Erythroblast (primary cell): ENCODE measurements around the gene PKNOX1.
"Not testable (repeated sequence)": the region's sequence is repeated elsewhere in the genome, so short reads cannot be mapped to it uniquely, and the experiment has no call there.

Experiments used
- DNase-seq, 2 experiments: peaks; one replicate each; lab custom pipeline; 2025; lab: John Stamatoyannopoulos, UW
- GATA1 ChIP-seq: IDR thresholded peaks from 2 replicates; pipeline ENCODE4 v1.6.1; 2011; ENCODE audit warnings: low read depth, mild to moderate bottlenecking, control low read depth, low read length, moderate library complexity
- POLR2A ChIP-seq: IDR thresholded peaks from 2 replicates; pipeline ENCODE4 v1.6.1; 2011; ENCODE audit warnings: mild to moderate bottlenecking, low read length

PKNOX1 gene

DNA sequence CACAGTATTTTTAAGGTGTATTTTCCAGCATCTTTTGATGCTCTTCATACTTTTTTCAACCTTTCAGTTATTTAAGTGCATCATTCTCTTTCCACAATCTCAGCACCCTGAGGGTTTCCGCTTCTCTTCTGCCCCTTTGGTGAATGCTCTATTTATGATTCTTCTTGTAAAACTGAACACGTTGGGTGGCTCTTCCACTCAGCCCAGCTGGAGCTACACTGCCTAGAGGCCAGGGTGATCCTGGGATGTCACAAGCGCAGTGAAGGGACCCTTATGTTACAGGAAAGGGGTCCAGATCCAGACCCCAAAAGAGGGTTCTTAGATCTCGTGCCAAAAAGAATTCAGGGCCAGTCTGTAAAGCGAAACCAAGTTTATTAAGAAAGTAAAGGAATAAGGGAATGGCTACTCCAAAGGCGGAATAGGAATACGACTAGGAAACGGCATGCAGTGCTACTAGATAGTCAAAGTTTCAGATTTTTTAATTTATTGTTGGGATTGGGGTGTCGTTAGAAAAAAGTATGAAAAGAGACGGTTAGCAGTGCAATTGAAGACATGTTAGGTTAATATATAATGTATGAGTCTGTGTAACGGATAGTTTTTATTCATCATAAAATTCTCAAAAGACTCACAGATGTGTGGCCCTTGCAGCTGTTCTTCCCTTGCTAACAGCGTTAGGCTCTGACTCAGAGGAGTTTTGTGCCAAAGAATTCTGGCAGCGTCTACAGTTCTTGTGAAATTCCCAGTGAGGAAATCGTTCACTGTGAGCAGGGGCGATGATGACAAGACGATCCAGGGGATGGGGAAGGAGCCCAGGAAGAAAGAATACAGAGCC is 34.6 kb upstream of the PKNOX1 start:
- no peak for DNase-seq
- TF ChIP-seq GATA1 (no peak), POLR2A (no peak)

DNA sequence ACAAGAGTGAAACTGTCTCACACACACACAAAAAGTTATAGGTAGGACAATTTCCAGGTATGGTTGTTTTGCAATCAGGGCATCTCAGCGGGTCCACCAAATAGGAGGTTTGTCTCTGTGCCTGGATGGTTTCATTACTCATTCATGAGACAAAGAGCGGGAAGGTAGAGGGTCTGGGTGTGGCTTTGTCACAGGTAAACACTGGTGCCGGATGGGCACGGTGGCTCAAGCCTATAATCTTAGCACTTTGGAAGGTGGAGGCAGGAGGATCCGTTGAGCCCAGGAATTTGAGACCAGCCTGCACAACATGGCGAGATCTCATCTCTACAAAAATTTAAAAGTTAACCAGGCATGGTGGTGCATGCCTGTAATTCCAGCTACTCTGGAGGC is 32.7 kb upstream of the PKNOX1 start:
- DNase-seq, result no peak
- no peak for TF ChIP-seq POLR2A
- no peak for TF ChIP-seq GATA1

- TF ChIP-seq POLR2A (no peak), GATA1 (no peak)
- DNase-seq, result no peak
These were observed 32.1 kb upstream of the PKNOX1 start for GRCh38 chr21:42942244-42942643.

- DNase-seq, result not testable (repeated sequence)
These were observed 25.1 kb upstream of the PKNOX1 start for GRCh38 chr21:42949094-42949755.

DNA sequence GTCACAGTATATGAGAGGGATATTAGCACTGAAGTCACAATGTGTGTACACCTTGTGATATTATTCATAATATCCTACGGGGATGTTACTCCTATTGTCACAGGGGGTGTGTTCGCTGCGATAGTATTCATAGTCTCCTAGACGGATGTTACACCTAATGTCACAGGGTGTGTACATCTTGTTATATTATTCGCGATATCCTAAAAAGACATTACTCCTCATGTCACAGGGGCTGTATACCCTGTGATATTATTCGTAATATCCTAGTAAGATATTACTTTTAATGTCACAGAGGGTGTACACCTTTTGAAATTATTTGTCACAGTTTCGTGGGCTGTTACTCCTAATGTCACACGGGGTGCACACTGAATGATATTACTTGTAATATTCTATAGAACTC is 23.2 kb upstream of the PKNOX1 start:
- DNase-seq, result not testable (repeated sequence)

GRCh38 chr21:42956824-42957630 is 17.3 kb upstream of the PKNOX1 start:
- TF ChIP-seq POLR2A, result no peak
- TF ChIP-seq GATA1, result no peak
- no peak for DNase-seq

DNA sequence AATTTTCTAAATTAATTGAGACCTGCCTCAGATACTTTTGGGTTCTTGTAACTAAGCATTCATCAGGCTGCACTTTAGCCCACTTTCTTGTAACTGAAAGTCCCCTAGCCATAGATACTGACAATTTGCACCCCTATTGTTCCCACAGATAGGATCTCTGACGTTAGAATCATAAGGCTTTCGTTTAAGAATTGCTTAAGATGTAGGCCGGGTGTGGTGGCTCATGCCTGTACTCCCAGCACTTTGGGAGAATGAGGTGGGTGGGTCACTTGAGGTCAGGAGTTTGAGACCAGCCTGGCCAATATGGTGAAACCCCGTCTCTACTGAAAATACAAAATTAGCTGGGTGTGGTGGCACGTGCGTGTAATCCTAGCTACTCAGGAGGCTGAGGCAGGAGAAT is 16.2 kb upstream of the PKNOX1 start:
- DNase-seq, result not testable (repeated sequence)

DNA sequence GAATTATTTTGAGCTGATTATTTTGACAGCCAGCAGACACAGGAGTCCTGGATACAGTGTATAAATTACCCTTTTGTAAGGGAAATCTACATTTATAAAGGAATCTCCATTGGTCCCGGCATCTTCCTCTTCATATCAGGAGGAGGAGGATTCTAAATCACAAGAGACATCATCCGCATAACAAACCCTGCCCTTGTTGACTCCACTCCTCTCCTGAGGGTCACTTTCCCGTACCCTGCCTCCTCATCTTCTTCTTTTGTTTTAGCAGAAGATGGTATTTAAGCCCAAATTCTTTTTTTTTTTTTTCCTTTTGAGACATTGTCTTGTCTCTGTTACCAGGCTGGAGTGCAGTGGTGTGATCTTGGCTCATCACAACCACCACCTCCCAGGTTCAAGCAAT is 14.6 kb upstream of the PKNOX1 start:
- DNase-seq, result no peak
- TF ChIP-seq GATA1, result no peak
- no peak for TF ChIP-seq POLR2A

GRCh38 chr21:42962380-42963007 is 11.9 kb upstream of the PKNOX1 start:
- TF ChIP-seq POLR2A (no peak), GATA1 (no peak)
- DNase-seq, result no peak

DNA sequence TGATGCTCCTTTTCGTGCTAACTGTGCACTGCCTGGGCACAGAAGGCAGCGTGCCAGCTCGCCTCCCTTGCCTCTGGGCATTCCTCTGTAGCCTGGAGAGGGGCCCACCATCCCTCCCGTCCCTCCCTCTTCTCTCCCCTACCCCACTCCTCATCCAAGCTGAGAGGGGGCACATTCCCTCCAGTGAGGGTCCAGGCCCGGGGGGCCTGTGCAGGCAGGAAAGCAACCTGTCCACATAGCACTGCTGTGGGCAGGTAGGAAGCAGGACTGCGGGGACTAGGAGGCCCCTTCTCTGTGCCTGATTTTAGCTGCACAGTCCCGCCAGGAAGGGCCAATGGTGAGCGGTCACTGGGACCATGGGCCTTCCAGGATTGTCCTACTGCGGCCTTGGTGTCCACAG is 10.3 kb upstream of the PKNOX1 start:
- TF ChIP-seq GATA1 (no peak), POLR2A (no peak)
- no peak for DNase-seq

DNA sequence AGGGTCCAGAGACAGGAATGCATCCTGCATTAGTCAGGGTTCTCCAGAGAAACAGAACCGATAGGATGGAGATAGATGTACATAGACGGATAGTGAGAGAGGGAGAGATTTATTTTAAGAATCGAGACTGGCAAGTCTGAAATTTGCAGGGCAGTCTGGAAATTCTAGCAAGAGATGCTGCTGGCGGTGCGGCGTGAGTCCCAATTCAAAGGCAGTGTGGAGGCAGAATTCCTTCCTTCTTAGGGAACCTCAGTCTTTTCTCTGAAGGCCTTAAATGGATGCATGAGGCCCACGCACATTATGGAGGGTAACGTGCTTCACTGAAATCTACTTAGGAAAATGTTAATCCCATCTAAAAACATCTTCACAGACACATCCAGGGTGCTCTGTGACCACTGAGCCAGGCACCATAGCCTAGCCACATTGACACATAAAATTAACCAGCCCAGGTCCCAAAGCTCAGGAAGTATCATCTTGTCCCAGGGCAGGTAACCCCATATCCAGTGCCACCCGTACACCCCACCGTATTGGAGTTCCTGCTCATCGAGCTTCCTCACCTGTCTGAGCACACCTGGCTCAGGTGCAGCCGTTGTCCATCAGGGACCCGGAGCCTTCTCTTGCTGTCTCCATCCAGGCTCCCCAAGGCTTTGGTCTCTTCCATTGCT is 9.7 kb upstream of the PKNOX1 start:
- TF ChIP-seq GATA1, result no peak
- TF ChIP-seq POLR2A, result no peak
- no peak for DNase-seq

DNA sequence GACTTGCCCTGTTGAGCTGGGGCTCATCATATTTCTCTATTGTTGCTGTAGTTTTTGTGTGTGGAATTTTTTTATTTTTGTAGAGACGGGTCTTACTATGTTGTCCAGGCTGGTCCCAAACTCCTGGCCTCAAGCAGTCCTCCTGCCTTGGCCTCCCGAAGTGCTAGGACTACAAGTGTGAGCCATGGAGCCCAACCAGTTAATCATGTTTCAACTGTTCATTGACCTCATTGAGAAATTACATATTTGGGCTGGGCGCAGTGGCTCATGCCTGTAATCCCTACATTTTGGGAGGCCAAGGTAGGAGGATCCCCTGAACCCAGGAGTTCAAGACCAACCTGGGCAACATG is 9.2 kb upstream of the PKNOX1 start:
- TF ChIP-seq GATA1, result no peak
- TF ChIP-seq POLR2A, result no peak

GRCh38 chr21:42967616-42968015 is 6.7 kb upstream of the PKNOX1 start:
- DNase-seq, result not testable (repeated sequence)

More for the DNA sequence above, 9.2 kb upstream of the PKNOX1 start:
- DNase-seq, result no peak

DNA sequence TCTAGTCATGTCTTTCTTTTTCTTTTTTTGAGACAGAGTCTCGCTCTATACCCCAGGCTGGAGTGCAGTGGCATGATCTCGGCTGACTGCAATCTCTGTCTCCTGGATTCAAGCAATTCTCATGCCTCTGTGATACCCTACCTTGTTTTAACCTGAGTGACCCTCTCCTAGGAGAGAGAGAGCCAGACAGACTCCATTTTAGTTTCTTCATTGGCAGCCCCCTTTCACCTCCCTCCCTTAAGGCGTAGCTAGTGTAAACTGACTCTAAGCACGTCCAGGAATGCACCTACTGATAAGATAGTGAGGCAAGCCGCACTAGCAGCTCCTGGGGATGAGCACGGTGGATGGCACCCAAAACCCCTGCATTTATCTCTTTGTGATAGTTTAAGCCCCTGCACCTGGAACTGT is 5.2 kb upstream of the PKNOX1 start:
- DNase-seq, result peak in 1 of 2 experiments; percentile 18
- TF ChIP-seq POLR2A (no peak), GATA1 (no peak)
